Measurements from ENCODE around the gene YTHDF2.

GRCh38 chr1:28740118-28740517 lies 3.4 kb downstream of the YTHDF2 start:
- TF ChIP-seq SUZ12 (IDR thresholded peaks at IDR 0.05; ENCODE audit: extremely low read depth, insufficient read depth, insufficient read length) = no peak
- no peak for TF ChIP-seq YY1 (IDR thresholded peaks at IDR 0.05; ENCODE audit: insufficient read depth, insufficient read length)
- no peak for TF ChIP-seq ZNF274 (IDR thresholded peaks at IDR 0.05; ENCODE audit: low read depth, low read length)
